WTC11 (cell line): Measurements from ENCODE around the gene ADAMTSL4.

Source experiments
- ATF1 ChIP-seq: sonication (generic); formaldehyde crosslinking; IDR thresholded peaks from 2 replicates; pipeline ENCODE4 v1.8.1; 2023; ENCODE audit warnings: mild to moderate bottlenecking, moderate library complexity, missing genetic modification reagents
- IRF2 ChIP-seq: sonication (generic); formaldehyde crosslinking; IDR thresholded peaks from 2 replicates; pipeline ENCODE4 v1.8.0; 2022; ENCODE audit warnings: low read depth, missing genetic modification reagents, borderline replicate concordance
- JUN ChIP-seq: sonication (generic); formaldehyde crosslinking; IDR thresholded peaks from 2 replicates; pipeline ENCODE4 v1.8.0; 2023; ENCODE audit warnings: mild to moderate bottlenecking, missing genetic modification reagents
- KAT7 ChIP-seq: sonication (generic); formaldehyde crosslinking; IDR thresholded peaks from 2 replicates; pipeline ENCODE4 v1.8.1; 2023; ENCODE audit warnings: missing genetic modification reagents, mild to moderate bottlenecking, borderline replicate concordance
- NFE2L1 ChIP-seq: sonication (generic); formaldehyde crosslinking; IDR thresholded peaks from 2 replicates; pipeline ENCODE4 v1.8.1; 2023; ENCODE audit warnings: missing genetic modification reagents
- NR2C2 ChIP-seq: sonication (generic); formaldehyde crosslinking; IDR thresholded peaks from 2 replicates; pipeline ENCODE4 v1.8.0; 2022; ENCODE audit warnings: mild to moderate bottlenecking, missing genetic modification reagents
- SP1 ChIP-seq: sonication (generic); formaldehyde crosslinking; conservative IDR thresholded peaks from 2 replicates; pipeline ENCODE4 v1.8.1; 2022; ENCODE audit warnings: missing genetic modification reagents
- TCF7 ChIP-seq: sonication (generic); formaldehyde crosslinking; IDR thresholded peaks from 2 replicates; pipeline ENCODE4 v1.8.0; 2022; ENCODE audit warnings: mild to moderate bottlenecking, low read depth, missing genetic modification reagents, moderate library complexity
- TEAD4 ChIP-seq: sonication (generic); formaldehyde crosslinking; IDR thresholded peaks from 2 replicates; pipeline ENCODE4 v1.8.0; 2022; ENCODE audit warnings: mild to moderate bottlenecking, missing genetic modification reagents
- ZNF232 ChIP-seq: sonication (generic); formaldehyde crosslinking; IDR thresholded peaks from 2 replicates; pipeline ENCODE4 v1.8.0; 2022; ENCODE audit warnings: mild to moderate bottlenecking, missing genetic modification reagents
- TF ChIP-seq, protein P1 (sequence below): fragments of 200-600 bp; IDR thresholded peaks from 2 replicates; pipeline ENCODE4 v1.8.0; 2022; ENCODE audit warnings: antibody characterized with exemption
- TF ChIP-seq, protein P2 (sequence below): sonication (generic); formaldehyde crosslinking; IDR thresholded peaks from 2 replicates; pipeline ENCODE4 v1.8.1; 2023; ENCODE audit warnings: mild to moderate bottlenecking, missing genetic modification reagents, moderate library complexity
- TF ChIP-seq, protein P3 (sequence below): fragments of 250-450 bp; sonication (Bioruptor Pico); IDR thresholded peaks from 2 replicates; pipeline ENCODE4 v1.9.0; 2021; ENCODE audit warnings: mild to moderate bottlenecking

DNA sequence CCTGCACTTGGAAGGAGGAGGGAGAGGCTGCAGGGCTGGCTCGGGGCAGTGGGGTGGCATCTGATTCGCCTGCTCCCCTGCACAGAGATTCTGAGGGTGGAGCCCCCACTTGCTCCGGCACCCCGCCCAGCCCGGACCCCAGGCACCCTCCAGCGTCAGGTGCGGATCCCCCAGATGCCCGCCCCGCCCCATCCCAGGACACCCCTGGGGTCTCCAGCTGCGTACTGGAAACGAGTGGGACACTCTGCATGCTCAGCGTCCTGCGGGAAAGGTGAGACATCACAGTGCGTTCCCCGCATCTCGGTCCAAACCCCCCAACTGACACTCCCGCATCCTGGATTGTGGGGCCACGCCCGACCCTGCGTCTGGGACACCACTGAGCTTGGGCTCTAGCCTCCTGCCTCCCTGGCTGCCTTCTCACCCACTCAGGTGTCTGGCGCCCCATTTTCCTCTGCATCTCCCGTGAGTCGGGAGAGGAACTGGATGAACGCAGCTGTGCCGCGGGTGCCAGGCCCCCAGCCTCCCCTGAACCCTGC, 7.9 kb downstream of the ADAMTSL4 start:
- TF ChIP-seq TEAD4 (CRISPR knock-in tag) (no peak), ZNF232 (CRISPR knock-in tag) (no peak), ATF1 (CRISPR knock-in tag) (no peak), NR2C2 (CRISPR knock-in tag) (no peak), KAT7 (no peak), IRF2 (no peak), SP1 (CRISPR knock-in tag) (no peak), TCF7 (CRISPR knock-in tag) (no peak), JUN (no peak), NFE2L1 (CRISPR knock-in tag) (no peak)
- TF ChIP-seq, protein P1, sequence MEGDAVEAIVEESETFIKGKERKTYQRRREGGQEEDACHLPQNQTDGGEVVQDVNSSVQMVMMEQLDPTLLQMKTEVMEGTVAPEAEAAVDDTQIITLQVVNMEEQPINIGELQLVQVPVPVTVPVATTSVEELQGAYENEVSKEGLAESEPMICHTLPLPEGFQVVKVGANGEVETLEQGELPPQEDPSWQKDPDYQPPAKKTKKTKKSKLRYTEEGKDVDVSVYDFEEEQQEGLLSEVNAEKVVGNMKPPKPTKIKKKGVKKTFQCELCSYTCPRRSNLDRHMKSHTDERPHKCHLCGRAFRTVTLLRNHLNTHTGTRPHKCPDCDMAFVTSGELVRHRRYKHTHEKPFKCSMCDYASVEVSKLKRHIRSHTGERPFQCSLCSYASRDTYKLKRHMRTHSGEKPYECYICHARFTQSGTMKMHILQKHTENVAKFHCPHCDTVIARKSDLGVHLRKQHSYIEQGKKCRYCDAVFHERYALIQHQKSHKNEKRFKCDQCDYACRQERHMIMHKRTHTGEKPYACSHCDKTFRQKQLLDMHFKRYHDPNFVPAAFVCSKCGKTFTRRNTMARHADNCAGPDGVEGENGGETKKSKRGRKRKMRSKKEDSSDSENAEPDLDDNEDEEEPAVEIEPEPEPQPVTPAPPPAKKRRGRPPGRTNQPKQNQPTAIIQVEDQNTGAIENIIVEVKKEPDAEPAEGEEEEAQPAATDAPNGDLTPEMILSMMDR = no peak
- TF ChIP-seq, protein P2, sequence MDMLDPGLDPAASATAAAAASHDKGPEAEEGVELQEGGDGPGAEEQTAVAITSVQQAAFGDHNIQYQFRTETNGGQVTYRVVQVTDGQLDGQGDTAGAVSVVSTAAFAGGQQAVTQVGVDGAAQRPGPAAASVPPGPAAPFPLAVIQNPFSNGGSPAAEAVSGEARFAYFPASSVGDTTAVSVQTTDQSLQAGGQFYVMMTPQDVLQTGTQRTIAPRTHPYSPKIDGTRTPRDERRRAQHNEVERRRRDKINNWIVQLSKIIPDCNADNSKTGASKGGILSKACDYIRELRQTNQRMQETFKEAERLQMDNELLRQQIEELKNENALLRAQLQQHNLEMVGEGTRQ (CRISPR knock-in tag) = no peak
- TF ChIP-seq, protein P3, sequence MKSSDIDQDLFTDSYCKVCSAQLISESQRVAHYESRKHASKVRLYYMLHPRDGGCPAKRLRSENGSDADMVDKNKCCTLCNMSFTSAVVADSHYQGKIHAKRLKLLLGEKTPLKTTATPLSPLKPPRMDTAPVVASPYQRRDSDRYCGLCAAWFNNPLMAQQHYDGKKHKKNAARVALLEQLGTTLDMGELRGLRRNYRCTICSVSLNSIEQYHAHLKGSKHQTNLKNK = no peak
